Astrocyte of the cerebellum (primary cell): ENCODE data around the gene ARHGAP18.

Source experiments
- DNase-seq: peaks from one replicate; pipeline ENCODE4 v3.0.0-alpha.2; 2011; ENCODE audit warnings: low read depth
- H3K4me3 ChIP-seq: 2 replicates; pipeline ENCODE4 v1.5.1; 2011; ENCODE audit warnings: mild to moderate bottlenecking, low read depth, low read length, moderate library complexity
- CTCF ChIP-seq: IDR thresholded peaks from 2 replicates; pipeline ENCODE4 v1.5.1; 2012; ENCODE audit warnings: low read length, low read depth, moderate library complexity, mild to moderate bottlenecking; ENCODE audit errors: missing control alignments
- in situ Hi-C: cut with HindIII; loops from 2 replicates; pipeline ENCODE4 v1.10.0; 2017; ENCODE audit warnings: low sequenced_read_pairs

ARHGAP18 gene

DNA sequence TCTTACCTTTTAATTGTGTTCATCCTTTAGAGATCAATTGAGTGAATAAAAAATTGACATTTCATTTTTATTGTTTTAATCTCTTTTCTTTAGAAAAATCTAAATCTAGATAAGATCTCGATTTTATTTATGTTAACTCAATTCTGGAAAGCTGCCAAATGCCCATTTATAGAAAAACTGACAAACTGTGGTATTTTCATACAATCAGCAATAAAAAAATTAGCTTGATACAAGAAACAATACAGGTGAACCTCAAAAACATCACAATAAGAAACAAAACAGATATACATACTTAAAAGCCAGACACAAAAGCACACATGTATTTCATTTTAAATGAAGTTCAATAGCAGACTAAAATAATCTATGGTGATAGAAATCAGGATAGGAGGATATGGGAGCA, 30.0 kb upstream of the ARHGAP18 start:
- no peak for DNase-seq
- in situ Hi-C loops: no loop called here
- no peak overlapping the region for H3K4me3 ChIP-seq
- no peak for TF ChIP-seq CTCF

- no peak for TF ChIP-seq CTCF
- H3K4me3 ChIP-seq: no peak overlapping the region
- DNase-seq: no peak
- in situ Hi-C loops: no loop called here
Measured at GRCh38 chr6:129736105-129736504, 26.1 kb upstream of the ARHGAP18 start.

GRCh38 chr6:129733290-129733689, 23.3 kb upstream of the ARHGAP18 start:
- no peak for DNase-seq
- in situ Hi-C loops: no loop called here
- no peak for TF ChIP-seq CTCF
- no peak overlapping the region for H3K4me3 ChIP-seq

DNA sequence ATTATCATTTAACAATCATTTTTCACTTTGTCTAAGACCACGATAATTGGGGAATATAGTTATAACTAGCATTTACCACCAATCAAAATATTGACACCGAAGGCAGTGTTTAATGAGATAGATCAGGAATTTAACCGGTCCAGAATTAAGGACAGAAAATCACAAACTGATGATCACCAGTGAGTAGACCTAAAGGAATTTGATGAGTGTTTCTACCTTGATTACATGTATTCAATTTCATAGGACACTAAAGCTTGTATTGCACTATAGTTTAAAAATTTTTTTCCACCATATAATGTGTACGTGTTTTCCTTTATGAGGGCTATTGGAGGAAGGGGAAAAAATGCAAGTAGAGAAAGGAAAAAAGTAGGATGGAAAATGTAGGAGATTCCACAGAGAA, 22.6 kb upstream of the ARHGAP18 start:
- DNase-seq: no peak
- TF ChIP-seq CTCF: no peak
- in situ Hi-C loops: no loop called here
- no peak overlapping the region for H3K4me3 ChIP-seq

DNA sequence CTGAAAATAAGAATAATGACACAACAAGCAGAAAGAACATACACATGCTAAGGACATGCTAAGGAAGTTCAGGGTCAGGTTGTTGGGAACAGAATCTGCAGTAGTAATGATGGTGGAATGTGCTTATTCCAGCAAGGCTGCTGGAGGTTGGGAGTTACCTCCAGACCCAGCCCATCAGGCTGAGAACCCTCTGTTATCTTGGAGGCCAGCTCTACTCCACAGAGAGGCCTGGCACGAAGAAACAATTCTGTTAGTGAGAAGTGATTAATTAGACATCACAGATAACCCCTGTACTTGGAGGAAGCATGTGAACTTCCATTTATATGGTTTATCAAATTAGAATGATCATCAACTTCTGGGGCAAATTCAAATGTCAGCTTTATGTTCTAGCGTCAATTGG, 22.1 kb upstream of the ARHGAP18 start:
- in situ Hi-C loops: no loop called here
- H3K4me3 ChIP-seq: no peak overlapping the region
- no peak for DNase-seq
- no peak for TF ChIP-seq CTCF

GRCh38 chr6:129731428-129731827, 21.5 kb upstream of the ARHGAP18 start:
- in situ Hi-C loops: no loop called here
- no peak for DNase-seq
- no peak for TF ChIP-seq CTCF
- H3K4me3 ChIP-seq: no peak overlapping the region
